GM18907 (cell line): ENCODE data around the gene UQCRQ.
A peak's percentile ranks its signal among the peaks of the same experiment; 100 is the strongest.
"Not testable (repeated sequence)": the region's sequence is repeated elsewhere in the genome, so short reads cannot be mapped to it uniquely, and the experiment has no call there.

ENCODE experiments used
- ATAC-seq: cut with Tn5 transposase; IDR thresholded peaks from one replicate; pipeline ENCODE4 v1.9.1; 2021; ENCODE audit warnings: mild to moderate bottlenecking, moderate library complexity; ENCODE audit not compliant: unreplicated experiment

The UQCRQ gene

GRCh38 chr5:132832612-132833011 is 33.8 kb upstream of the UQCRQ start:
- ATAC-seq, result no peak

- no peak for ATAC-seq
Observed at GRCh38 chr5:132834057-132834456, 32.4 kb upstream of the UQCRQ start.

GRCh38 chr5:132836852-132837251 is 29.6 kb upstream of the UQCRQ start:
- ATAC-seq, result no peak

- ATAC-seq, result no peak
Observed at GRCh38 chr5:132837868-132838267, 28.6 kb upstream of the UQCRQ start.

- ATAC-seq, result no peak
Observed at GRCh38 chr5:132838516-132839282, 27.7 kb upstream of the UQCRQ start.

GRCh38 chr5:132839426-132840301 is 26.8 kb upstream of the UQCRQ start:
- ATAC-seq, result no peak

- ATAC-seq, result no peak
Observed at GRCh38 chr5:132840313-132840712, 26.1 kb upstream of the UQCRQ start.

- ATAC-seq, result no peak
Observed at GRCh38 chr5:132840896-132841295, 25.5 kb upstream of the UQCRQ start.

GRCh38 chr5:132841305-132841704 is 25.1 kb upstream of the UQCRQ start:
- ATAC-seq, result no peak

- no peak for ATAC-seq
Observed at GRCh38 chr5:132848270-132848669, 18.2 kb upstream of the UQCRQ start.

- no peak for ATAC-seq
Observed at GRCh38 chr5:132849347-132849746, 17.1 kb upstream of the UQCRQ start.

GRCh38 chr5:132850066-132850465 is 16.4 kb upstream of the UQCRQ start:
- ATAC-seq, result no peak

- ATAC-seq, result no peak
Observed at GRCh38 chr5:132853323-132853722, 13.1 kb upstream of the UQCRQ start.

- no peak for ATAC-seq
Observed at GRCh38 chr5:132853790-132854189, 12.7 kb upstream of the UQCRQ start.

GRCh38 chr5:132854301-132854700 is 12.1 kb upstream of the UQCRQ start:
- ATAC-seq, result no peak

- ATAC-seq, result not testable (repeated sequence)
Observed at GRCh38 chr5:132854992-132855391, 11.4 kb upstream of the UQCRQ start.

- no peak for ATAC-seq
Observed at GRCh38 chr5:132856011-132856410, 10.4 kb upstream of the UQCRQ start.

GRCh38 chr5:132859889-132860437 is 6.5 kb upstream of the UQCRQ start:
- no peak for ATAC-seq

- no peak for ATAC-seq
Observed at GRCh38 chr5:132860742-132861141, 5.7 kb upstream of the UQCRQ start.

GRCh38 chr5:132865668-132866341 is 637 bp upstream of the UQCRQ start:
- peak; percentile 30 for ATAC-seq

- no peak for ATAC-seq
Observed at GRCh38 chr5:132867046-132867451, 607 bp downstream of the UQCRQ start.
